Measurements from ENCODE around the gene GLYR1.
"Not testable (repeated sequence)": the region's sequence is repeated elsewhere in the genome, so short reads cannot be mapped to it uniquely, and the experiment has no call there.

Gene GLYR1

DNA sequence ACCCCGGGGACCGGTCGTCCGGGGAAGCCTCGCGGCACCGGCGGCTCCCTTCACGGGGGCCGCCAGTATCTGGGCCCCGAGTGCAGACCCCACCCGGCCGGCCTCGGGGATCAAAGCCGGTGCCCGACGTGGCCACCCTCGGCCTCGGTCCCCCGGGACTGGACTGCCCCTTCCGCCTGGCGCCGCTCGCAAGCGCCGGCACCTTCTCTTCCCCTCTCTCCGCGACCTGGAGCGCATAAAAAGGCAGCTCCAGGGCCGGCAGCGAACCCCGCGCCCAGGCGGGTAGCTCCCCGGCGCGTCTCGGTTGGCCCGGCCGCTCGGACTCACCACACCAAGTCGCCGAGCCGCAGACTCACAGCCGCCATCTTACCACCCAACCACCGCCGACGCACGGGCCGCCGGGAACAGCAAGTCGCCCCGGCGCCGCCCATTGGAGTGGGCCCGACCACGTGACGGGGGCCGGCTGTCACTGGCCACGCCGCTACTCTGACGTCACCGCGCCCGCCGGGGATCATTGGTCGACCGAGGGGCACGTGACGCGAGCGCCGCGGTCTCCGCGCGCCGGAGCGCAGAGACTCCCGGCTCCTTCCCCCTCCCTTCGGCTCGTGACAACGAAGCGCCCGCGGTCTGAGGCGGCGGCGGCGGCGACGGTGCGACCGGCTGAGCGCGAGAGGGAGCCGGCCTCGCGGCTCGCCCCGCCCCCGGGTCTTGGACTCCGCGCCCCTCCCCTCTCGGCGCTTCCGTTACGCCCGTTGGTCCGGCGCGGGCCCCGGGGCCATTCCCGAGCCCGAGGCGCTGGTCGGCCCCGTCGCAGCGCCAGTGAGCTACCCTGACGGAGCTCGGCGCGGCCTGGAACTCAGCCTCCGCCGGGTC lies at the start of gene GLYR1, which contains the start of gene UBN1:
TSS of gene GLYR1 (minus strand) at position 388 of the 873 bp plus-strand sequence. CDS start at position 365, 23 bp downstream.
TSS of gene UBN1 (plus strand) at position 581 of the 873 bp plus-strand sequence. CDS start 5,437 bp downstream, outside the sequence.
- DNase-seq (ENCODE audit: low read depth): peak; percentile 99

DNA sequence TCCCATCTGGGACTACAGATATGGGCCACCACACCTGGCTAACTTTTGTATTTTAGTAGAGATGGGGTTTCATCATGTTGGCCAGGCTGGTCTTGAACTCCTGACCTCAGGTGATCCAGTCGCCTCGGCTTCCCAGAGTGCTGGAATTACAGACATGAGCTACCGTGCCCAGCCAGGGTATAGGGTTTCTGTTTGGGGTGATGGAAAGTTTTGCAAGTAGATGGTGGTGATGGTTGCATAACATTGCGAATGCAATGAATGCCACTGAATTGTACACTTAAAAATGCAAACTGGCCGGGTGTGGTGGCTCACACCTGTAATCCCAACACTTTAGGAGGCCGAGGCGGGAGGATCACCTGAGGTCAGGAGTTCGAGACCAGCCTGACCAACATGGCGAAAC lies 49.7 kb upstream of the GLYR1 start:
- DNase-seq (ENCODE audit: low read depth): not testable (repeated sequence)

DNA sequence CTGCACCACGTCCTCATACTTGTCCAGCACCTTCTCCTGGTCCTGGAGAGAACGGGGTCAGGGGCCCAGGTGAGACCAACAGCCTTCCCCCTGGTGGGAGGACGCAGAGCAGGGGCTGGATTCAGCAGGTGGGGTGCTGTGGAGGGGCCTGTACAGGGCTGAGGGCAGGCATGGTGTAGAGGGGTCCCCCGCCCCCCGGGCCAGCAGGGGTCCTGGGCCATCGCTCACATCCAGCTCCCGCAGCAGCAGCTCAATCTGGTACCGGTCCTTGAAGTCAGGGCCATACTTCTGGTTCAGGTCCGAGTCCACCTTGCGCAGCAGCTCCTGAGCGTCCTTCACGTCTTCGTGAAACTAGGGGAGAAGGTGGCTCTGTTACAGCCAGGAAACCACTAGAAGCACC lies 48.3 kb upstream of the GLYR1 start:
- DNase-seq (ENCODE audit: low read depth): no peak

DNA sequence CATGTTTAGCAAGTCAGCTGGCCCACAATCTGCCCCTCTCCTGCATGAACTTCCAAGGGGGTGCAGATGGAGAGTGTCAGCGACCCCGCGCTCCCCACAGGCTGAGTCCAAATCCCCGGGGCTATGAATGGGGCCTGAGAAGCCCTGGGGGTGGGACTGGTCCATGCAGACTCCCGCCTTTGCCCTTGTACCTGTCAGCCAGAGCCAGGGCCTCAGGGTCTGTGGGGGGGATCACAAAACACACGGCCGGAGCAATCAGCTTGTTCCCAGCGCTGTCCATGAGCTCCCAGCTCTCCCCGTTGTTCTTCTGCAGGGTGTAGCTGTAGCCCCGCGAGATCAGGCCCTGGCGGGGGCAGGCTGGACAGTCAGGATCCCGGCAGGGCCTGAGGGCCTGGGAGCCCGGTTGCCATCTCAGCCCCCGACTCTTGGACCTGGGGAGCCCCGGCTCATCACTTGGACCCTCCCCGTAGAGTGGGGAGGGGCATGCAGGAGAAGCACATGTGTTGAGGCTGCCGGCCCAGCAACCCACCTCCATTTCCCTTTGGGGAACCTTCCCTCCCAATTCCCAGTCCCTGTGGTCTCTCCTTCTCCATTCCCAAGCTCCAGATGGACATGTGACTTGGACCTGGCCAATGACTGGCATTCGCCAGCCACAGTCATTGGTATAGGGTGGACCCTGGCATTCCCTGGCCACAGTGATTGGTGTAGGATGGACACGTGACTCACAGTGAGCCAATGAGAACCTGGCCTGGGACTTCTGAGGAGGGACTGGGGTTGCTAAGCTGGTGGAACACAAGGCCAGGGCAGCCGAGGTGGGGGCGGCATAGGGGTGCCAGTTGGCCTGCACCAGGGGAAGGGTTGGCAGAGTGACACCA lies 47.4 kb upstream of the GLYR1 start:
- no peak for DNase-seq (ENCODE audit: low read depth)

DNA sequence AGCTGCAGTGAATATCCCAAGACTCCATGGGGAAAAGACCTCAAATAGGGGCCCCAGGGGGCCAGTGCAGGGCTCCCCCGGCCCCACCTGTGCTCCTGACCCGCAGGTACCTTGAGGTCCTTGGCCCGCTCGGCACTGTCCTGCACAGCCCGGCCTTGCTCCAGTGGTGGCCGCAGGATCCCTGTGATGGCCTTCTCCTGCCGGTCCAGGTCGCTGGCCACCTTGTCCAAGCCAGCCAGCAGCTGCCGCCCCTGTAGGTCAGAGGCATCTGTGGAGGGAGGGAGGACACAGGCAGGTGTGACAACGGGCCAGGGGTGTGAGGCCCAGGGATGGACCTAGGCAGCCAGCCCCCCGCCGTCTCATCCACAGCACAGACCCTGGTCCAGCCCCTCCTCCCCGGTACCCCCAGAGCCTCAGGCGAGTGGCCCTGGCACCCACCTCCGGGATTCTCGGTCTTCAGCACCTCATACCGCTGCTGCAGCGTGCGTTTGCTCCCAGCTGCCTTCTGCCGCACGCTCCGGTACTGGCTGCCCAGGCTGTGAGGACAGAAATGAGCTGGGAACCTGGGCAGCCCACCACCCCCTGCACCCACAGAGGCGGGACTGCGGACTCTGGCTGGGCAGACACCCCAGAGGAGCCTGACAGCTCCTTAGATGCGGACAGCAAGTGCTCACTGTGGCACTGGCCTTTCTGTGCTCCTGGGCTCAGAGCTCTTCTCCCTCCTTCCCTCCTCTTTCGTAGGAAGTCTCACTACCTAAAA lies 46.2 kb upstream of the GLYR1 start:
- no peak for DNase-seq (ENCODE audit: low read depth)

DNA sequence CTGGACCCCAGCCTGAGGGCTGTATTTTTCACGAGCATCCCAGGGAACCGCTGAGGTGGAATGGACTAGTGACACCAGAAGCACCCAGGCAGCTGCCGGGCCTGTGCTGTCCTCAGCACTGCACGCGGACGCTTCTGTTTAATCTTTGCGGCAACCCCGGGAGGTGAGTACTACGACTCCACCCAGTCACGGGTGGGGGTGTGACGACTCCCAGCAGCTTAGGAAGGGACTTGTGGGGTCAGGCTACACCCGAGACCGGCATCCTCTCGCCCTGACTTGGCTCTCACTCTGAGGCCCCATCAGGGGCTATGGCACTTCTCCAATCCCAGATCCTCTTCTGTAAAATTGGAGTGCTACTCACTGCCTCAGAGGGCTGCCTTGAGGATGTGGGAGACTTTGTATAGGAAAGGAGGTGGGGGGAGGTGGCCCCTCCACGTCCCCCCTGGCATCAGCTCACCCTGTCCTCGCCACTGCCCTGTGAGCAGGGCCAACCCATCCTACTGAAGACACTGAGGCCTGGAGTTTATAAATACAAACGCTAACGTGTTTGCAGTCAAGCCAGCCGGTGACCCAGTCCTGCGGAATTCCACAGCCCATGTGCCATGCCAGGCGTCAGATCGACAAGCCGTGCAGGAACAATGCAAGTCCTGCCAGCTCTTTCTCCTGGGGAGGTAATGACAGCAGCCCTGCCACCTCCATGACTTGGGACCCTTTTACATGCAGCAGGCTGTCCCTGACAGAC lies 45.4 kb upstream of the GLYR1 start:
- no peak for DNase-seq (ENCODE audit: low read depth)

DNA sequence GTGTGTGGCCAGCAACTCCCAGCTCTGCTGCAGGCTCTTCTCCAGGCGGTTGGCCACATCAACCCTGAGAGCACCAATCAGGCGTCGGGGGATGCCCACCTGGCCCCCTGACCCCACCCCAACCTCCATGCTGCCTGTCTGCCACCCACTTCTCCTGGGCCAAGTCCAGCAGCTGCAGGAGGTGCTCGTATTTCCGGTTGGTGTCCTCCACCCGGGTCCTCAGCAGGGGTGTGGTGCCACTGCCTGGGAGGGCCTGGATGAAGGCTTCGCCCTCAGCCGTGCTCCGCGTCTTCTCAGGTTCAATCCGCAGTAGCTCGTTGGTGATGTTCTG lies 44.8 kb upstream of the GLYR1 start:
- no peak for DNase-seq (ENCODE audit: low read depth)

DNA sequence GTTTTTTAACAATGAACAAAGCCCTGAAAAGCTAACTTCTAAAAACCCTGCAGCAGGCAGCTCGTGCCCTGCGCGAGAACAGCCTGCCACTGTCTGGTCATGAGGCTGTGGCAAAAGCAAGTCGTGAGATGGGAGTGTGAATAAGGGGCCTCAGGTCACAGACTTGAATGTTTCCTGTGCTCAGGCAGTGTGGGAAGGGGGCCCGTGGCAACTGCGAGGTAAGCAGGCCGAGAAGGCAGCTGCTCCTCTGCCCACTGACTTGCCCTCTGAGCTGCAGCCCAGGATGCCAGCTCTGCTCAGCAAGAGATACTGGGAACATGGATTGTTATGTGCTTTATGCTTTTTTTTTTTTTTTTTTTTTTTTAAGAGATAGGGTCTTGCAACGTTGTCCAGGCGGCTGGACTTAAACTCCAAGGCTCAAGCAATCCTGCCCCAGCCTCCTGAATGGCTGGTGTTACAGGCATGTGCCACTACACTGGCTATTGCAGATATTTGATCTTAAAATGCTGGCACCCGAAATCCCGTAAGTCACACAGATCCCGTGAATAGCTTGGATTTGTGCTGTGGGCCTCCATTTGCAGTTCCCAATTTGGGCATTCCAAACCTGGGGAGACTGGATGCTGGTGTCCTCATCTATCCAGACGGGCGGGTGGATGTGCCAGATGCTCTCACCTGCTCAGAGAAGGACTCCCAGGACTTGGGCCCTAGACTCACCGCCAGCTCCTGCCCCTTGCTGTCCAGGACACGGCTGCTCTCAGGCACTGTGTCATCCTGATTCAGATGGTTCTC lies 44.2 kb upstream of the GLYR1 start:
- no peak for DNase-seq (ENCODE audit: low read depth)

DNA sequence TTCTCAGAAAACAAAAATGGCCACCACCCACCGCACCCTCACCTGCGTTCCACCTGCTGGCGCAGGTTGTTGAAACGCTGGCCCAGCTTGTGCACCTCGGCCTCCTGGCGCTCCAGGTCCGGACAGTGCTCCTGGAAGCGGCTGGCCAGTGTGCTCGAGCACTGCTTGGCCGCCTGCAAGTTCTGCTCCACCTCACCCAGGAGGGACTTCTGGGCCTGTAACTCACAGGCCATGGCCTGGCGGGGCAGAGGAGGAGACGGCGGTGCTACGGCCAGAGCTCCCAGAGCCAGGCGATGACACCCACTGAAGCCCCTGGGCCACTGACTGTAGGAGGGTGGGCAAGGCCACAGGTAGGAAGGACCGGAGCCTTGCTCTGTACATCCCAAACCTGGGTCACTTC lies 43.6 kb upstream of the GLYR1 start:
- DNase-seq (ENCODE audit: low read depth): no peak

DNA sequence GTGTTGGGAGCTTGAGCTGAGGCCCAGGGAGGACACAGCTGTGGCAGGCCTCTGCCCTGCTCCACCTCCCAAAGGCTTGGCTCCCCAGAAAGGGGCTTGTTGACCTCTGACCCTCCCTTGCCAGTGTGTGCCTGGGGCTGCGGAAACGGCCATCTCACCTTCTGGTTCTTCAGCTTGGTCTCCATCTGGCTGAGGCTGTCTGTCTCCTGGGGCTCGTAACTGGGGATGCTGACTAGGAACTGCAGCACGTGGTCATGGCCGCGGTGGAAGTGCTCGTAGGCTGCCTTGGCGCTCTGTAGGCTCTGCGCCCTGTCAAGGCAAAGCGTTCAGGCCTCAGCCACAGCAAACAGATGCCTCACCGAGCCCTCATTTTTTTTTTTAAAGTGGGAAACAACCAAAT lies 42.9 kb upstream of the GLYR1 start:
- DNase-seq (ENCODE audit: low read depth): no peak

DNA sequence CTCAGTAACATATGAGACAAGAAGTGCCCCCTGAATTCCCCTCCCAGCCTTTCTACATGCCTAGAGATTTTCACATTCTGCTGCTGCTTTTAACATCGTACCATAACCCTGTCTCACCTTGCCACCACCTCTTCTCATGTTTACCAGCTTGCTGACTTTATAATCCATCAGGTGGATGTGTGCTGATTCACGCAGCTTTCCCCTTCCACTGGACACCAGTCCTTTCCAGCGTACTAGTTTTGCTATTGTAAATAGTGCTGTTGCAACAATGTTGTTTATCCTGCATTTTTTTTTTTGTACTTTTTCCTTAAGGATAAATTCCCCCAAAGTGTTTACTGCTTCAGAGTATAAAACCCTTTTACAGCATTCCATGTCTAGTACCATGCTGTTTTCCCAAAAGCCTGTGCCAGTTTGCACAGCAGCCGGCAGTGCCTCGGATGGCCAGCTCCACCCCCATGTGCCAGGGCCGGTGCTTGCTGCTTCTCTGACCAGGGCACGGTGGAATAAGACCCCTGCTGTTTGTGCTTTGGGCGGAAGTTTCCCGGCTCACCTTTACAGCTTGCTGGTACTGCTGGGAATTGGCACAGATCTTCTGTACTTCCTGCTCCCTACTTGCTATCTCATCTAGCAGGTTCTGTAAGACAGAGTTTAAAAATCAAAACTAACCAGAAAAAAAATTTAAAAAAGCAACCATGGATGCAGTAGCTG lies 41.5 kb upstream of the GLYR1 start:
- no peak for DNase-seq (ENCODE audit: low read depth)

DNA sequence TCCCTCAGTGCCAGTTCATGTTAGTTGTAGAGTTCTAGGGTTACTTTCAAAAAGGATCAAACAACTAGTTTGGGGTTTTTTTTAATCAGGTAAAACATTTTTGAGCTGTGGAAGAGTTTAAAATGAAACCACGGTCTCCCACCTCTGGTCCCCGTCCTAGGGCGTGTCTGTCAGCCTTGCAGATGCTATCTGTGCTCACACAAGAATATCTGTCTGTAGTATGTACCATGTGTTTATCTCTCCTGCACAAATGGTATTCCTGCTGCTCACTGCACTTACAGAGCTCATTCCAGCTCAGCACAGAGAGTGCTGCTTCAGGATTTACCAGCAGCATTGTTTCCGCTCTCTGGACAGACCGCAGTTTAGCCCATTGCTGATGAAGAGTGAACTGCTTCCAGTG lies 39.1 kb upstream of the GLYR1 start:
- DNase-seq (ENCODE audit: low read depth): no peak

DNA sequence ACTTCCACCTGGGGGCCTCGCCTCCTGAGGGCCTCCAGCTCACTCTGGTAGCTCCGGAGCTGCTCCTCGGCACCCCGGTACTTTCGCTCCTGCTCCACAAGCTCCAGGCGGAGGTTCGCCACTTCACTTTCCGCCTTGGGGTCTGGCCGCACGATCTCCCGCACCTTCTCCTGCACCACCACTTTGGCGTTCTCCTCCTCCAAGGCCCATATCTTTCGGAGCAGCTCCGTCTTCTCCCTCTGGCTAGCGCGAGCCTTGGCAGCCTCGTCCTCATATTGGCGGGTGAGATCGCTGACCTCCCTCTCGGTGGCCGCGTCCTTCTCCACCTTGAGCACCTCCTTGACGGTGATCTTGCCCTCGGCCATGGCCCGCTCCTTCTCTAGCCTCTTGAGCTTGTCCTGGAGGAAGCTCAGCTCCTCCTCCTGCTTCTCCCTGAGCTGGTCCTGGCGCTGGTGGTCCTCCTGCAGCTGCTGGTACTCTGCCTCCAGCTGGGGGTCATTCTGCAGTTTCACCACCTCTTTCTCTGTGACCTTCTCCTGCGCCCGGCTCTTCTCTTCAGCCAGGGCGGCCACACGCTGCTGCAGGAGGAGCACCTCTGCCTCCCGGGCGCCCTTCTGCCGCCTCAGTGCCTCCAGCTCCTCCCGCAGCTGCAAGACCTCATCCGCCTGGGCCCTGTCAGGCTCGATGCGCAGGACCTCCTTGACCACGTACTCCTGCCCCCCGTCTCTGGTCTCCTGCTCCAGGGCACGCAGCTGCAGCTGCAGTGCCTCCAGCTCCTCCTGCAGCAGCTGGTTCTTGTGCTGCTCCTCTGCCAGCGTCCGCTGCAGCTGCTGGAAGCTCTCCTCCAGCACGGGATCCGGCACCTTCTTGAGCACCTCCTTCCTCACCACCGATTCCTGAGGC lies 38.1 kb upstream of the GLYR1 start:
- DNase-seq (ENCODE audit: low read depth): no peak

DNA sequence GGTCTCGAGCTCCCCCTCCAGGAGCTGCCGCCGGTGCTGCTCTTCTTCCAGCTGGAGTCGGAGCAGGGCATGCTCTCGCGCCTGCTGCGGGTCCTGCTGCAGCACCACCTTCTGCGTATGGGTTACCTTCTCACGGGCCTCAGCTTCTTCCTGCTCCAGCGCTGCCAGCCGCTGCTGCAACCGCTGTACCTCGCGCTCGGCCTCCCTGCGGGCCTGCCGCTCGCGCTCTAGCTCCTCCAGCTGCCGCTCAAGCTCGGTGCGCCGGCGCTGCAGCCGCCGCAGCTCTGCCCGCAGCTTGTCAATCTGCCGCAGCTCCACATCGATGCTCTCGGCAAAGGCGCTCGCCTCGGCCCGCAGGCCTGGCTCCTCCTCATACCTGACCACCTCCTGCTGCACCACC lies 37.1 kb upstream of the GLYR1 start:
- no peak for DNase-seq (ENCODE audit: low read depth)

DNA sequence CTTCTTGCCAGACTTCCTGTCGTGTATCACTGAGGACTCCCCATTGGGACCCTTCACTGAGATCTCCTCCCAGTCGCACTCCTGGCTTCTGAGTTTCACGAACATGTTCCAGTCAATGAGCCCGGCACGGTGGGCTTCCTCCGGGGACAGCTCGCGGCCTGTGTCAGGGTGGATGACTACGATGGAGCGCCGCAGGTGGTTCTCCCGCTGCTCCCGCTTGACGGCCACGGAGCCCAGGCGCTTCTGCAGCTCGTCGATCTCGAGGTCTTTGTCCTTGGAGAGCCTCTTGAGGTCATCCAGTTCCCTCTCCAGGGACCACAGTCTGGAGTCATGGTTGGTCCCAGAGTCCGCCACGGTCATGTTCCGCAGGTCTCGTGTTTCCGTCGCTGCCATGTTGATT lies 36.4 kb upstream of the GLYR1 start:
- DNase-seq (ENCODE audit: low read depth): no peak

DNA sequence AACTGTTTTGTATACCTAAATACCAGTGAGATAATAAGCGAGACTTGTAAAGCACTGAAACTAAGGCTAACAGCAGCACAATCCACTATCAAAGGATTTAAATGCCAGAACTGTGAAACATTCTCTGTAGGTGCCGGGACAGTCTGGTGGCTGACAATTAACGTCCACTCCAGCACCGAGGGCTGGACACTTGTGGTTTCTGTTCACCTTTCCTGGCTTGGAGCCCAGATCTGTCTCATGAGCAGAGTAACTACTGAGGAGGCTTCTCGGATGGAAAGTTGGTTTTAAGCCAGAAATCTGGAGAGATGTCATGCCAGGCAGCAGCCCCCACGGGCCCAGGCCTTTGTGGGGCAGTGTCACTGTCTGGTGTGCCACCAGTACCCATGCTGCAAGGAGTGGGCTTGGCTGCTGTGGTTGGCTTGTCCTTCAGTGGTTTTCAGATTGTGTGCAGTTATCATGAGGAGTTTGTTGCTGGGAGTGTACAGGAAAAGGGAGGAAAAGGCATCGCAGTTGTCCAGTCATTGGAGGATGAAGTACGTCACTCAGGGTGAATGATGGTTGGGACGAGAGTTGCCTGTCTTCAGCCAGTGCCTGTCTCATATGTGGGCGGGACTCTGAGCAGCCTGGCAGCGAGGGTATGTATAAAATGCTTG lies 35.7 kb upstream of the GLYR1 start:
- no peak for DNase-seq (ENCODE audit: low read depth)

DNA sequence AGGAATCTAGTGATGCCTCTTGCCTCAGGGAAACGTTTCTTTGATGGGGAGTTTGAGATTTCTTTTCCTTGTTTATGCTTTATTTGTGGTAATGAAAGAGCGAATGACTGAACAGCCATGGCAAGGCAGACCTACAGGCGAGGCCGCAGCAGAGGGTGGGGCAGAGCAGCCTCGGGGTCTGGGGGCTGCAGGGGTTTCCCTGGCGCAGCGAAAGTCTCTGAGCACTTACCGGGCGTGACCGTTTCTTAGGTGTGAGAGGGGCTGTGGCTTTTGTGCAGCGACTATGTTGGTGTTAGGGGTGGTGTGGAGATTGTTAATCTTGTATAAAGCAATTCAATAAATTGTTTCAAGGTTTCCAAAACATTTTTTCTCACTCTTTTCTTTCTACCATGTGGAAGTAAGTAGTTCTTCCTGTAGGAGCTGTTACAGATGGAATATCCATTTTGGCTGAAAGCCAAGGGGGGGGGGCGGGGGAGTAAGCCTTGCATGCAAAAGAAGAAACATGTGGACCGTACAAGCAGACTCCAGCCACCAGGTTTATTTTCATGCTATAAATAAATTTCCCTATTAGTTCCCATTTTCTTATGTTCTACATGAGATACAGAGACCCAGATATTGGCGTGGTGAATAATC lies 35.0 kb upstream of the GLYR1 start:
- DNase-seq (ENCODE audit: low read depth): no peak

DNA sequence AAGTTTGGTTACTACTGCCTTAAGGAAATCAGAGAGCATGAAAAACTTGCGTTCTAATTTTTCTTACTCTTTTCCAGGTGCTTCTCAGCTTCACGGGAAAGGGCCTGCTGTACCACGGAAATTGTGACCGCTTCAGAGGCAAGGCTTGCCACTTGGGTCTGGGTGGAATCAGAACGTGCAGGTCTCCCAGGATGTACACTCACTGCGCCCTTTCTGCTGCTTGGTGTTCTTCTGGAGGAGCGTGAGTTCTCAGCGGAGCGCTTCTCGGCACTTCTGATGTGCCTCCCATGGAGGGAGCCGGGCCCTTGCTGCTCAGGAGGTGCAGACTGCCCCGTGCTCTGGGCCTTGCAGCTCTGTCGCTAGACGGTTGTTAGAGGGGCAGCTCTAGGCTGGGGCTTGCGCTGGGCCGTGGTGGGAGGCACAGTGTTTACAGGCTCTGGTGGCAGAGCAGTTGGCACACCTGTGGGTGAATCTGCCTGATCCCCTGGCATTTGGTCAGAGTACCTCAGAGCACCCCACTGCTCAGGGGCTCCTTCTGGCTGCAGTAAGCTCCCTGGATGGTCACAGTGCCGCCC lies 33.0 kb upstream of the GLYR1 start:
- no peak for DNase-seq (ENCODE audit: low read depth)
